HG03097 (cell line): ENCODE measurements around the gene TECPR2.
A peak's percentile ranks its signal among the peaks of the same experiment; 100 is the strongest.
"Not testable (repeated sequence)": the region's sequence is repeated elsewhere in the genome, so short reads cannot be mapped to it uniquely, and the experiment has no call there.

Source experiments
- ATAC-seq: cut with Tn5 transposase; IDR thresholded peaks from one replicate; pipeline ENCODE4 v1.9.1; 2021; ENCODE audit not compliant: unreplicated experiment, low FRiP score

Gene TECPR2

DNA sequence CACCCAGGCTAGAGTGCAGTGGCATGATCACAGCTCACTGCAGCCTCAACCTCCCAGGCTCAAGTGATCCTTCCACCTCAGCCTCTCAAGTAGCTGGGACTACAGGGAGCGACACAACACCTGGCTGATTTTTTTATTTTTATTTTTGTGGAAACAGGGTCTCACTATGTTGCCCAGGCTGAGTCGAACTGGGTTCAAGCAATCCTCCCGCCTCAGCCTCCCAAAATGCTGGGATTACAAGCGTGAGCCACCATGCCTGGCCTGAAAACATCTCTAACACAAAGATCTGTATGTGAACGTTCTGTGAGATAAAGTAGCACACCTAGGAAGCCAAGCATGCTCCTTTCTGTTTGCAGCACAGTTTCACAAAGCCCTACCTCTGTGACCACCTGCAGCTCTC lies 157.0 kb downstream of the TECPR2 start:
- not testable (repeated sequence) for ATAC-seq

DNA sequence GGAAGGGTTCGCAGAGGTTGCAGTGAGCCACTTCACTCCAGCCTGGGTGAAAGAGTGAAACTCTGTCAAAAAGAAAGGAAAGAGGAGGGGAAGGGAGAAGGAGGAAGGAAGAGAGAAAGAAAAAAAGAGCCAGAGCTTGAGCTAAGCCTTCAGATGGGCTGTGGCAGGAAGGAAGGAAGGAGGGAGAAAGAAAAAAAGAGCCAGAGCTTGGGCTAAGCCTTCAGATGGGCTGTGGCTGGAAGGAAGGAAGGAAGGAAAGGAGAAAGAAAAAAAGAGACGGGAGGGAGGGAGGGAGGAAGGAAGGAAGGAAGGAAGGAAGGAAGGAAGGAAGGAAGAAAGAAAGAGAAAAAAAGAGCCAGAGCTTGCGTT lies 160.4 kb downstream of the TECPR2 start:
- ATAC-seq = no peak

DNA sequence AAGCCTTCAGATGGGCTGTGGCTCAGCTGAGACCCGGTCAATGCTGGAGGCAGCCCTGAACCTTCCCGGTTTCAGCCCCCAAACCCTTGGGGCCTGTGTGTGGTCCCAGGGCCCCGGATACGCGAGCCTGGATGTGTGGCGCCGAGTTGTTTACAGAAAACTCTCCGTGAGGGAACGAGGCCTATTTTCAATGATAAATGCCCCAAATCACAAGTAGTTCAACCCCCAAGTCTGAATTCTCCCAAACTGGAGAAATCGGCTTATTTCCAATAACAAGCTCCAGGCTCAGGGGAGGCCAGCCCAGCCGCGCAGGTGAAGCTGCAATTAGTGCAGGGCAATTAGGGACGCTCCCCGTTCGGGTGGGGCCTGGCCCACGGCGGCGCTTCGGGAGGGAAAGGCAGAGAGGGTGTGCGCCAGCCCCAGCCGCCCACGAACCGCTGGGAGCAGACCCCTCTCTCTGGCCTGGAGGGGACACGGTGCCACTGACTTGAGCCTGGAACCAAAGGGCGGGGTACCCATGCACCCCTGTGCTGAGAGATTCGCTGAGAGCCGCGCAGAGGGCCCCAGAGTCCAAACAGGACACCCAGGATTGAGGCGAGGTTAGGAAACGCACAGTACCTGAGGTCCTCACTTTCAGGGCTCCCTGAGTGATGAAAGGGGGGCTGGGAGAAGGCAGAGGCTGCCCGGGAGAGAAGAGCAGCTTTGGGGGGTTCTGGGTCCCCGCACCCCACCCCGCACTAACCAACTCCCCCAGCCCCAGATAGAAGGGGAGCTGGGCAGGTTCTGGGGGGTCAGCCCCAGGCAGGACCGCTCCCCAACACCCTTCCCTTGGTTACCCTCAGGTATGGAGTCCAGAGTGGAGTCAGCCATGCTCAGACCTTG lies 161.1 kb downstream of the TECPR2 start:
- peak; percentile 8 for ATAC-seq

DNA sequence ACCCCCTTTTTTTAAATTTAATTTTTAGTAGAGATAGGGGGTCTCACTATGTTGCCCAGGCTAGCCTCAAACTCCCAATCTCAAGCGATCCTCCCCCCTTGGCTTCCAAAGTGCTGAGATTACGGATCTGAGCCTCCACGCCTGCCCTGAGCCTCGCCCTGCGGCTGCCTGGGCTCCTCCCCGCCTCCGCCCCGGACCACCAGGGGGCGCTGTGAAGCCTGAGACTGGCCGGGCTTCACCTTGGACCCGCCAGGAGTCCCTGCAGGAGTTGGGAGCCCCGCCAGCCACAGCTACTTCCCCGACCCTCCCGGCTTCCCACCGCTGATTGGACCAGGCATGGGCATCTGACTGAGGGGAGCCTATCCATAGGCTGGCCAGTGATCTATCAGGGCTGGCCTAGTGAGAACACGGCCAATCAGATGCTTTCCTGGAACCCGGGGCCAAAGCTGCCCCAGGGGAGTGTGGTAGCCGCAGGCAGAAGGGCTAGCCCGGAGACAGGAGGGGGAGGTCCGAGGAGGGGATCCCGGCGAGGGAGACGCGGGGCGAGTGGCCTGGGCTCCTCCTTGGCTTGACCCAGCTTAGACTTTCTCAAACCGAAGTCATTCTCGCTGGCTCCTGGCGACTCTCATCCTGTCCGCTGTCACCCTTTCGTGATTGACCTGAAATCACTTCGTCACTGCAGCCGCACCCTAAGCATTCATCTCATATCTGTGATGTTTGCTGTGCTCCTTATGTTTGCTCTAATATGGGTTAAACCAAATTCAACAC lies 161.9 kb downstream of the TECPR2 start:
- peak; percentile 86 for ATAC-seq

DNA sequence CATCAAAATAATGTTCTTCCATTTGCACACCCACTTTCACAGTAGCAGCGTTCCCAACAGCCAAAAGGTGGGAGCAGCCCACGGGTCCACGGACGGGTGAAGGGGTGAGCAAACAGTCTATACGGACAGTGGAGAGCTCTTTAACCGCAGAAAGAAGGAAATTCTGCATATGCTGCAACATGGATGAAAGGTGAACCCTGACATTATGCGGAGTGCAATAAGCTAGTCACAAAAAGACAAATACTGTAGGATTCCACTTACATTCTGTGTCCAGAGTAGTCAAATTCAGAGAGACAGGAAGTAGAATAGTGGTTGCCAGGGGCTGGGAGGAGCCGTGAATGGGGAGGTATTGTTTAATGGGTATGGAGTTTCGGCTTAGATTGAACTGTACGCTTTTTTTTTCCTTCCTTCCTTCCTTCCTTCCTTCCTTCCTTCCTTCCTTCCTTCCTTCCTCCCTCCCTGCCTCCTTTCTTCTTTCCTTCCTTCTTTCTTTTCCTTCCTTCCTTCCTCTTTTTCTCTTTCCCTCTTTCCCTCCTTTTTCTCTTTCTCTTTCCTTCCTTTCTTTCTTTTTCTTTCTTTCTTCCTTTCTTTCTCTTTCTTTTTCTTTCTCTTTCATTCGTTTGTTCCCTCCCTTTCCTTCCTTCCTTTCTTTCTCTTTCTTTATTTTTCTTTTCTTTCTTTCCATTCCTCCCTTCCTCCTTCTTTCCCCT lies 162.6 kb downstream of the TECPR2 start:
- peak; percentile 19 for ATAC-seq

DNA sequence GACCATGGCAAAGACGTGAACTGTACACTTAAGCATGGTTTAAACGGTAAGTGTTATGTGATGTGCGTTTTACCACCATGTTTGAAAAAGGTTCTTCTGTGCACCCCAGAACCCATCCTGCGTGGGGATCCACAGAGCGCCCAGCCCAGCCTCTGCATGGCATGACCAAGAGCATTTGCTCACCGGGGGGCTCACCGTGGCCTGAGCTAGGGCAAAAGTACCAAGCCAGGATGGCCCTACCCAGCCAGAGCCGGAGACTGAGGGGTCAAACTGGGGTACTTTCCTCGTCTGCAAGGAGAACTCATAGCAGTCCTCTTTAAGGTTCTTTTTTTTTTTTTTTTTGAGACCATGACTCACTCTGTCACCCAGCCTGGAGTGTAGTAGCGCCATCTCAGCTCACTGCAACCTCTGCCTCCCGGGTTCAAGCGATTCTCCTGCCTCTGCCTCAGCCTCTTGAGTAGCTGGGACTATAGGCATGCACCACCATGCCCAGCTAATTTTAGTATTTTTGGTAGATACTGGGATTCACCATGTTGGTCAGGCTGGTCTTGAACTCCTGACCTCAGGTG lies 163.3 kb downstream of the TECPR2 start:
- no peak for ATAC-seq

DNA sequence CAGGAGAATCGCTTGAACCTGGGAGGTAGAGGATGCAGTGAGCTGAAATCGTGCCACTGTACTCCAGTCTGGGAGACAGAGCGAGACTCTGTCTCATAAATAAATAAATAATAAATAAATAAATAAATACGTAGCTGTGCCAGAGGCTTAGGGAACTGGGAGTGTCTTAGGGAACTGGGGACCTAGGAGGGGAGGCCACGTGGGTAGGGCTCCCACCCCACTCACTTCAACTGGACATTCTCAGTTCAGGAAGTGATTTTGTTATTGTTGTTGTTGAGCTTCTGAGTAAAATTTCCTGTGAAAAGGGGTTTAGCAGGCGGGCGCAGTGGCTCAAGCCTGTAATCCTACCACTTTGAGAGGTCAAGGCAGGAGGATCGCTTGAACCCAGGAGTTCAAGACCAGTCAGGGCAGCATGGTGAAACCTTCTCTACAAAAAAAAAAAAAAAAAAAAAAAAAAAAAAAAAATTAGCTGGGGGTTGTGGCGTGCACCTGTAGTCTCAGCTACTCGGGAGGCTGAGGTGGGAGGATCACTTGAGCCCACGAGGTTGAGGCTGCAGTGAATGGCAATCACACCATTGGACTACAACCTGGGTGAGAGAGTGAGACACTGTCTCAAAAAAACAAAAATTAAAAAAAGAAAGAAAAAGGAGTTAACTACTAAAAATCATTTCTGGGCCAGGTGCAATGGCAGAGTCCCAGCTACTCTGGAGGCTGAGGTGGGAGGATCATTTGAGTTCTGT lies 165.9 kb downstream of the TECPR2 start:
- no peak for ATAC-seq

DNA sequence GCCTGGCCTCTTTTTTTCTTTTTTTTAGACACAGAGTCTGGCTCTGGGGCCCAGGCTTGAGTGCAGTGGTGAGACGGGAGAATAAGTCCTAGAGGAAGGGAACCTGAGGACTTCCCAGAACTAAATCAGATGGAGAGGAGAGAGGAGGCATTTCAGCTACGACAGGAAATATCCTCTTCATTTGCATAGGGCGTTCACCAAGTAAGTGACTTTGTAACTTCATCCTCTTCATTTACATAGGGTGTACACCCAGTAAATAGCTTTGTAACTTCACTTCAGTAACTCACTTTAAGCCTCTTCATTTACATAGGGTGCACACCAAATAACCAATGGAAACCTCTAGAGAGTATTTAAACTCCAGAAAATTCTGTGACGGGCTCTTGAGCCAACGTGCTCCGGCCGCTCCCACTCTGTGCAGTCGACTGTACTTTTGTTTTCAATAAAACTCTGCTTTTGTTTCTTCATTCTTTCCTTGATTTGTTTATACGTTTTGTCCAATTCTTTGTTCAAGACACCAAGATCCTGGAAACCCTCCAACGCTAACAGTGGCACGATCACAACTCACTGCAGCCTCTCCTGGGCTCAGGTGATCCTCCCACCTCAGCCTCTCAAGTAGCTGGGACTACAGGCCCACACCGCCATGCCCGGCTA lies 168.2 kb downstream of the TECPR2 start:
- ATAC-seq = no peak

DNA sequence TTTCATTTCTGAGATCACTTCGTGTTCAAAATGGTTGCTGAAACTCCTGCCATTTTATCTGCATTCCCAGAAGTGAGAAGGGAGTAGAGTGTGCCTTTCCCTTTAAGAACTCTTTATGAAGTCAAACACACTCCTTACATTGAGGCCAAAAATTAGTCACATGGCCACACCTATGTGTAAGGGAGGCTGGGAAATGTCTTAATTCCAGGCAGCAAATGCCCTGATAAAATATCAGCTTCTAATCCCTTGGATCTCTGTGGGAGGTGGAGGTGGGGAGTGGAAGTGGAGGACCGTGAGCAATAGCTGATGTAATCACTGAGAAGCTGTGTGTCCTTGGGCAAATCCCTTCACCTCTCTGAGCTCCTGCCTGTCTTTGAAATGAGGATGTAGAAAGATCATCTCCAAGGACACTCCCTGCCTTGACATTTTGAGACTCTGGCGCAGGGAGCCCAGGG lies 169.5 kb downstream of the TECPR2 start:
- no peak for ATAC-seq

DNA sequence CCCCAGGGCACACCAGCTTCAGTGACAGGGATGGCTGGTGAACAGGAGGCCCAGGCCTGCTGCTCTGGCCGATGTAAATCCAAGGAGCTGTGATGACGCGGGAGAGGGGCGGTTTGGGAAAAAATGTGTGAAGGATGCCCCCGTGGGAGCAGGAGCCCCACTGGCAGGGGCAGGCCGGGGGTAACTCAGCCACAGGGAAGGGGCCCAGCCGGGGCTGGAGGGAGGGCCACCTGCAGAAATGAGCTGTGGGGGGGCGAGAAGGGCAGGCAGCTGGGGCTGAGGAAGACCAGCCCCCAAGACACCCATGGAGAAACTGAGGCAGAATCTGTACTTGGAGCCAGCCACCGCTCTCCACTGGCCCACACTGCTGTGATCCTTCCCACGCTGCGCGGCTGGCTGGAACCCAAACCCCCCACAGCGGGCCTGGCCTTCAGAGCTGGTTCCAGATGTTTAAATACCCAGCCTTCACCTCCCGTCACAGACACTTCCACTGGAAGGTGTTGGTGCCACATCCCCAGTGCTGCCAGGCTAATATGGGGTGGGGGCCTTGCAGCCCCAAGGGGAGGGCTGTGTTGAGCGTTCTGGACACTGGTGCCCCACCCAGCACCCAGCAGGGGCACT lies 175.3 kb downstream of the TECPR2 start:
- ATAC-seq = no peak

DNA sequence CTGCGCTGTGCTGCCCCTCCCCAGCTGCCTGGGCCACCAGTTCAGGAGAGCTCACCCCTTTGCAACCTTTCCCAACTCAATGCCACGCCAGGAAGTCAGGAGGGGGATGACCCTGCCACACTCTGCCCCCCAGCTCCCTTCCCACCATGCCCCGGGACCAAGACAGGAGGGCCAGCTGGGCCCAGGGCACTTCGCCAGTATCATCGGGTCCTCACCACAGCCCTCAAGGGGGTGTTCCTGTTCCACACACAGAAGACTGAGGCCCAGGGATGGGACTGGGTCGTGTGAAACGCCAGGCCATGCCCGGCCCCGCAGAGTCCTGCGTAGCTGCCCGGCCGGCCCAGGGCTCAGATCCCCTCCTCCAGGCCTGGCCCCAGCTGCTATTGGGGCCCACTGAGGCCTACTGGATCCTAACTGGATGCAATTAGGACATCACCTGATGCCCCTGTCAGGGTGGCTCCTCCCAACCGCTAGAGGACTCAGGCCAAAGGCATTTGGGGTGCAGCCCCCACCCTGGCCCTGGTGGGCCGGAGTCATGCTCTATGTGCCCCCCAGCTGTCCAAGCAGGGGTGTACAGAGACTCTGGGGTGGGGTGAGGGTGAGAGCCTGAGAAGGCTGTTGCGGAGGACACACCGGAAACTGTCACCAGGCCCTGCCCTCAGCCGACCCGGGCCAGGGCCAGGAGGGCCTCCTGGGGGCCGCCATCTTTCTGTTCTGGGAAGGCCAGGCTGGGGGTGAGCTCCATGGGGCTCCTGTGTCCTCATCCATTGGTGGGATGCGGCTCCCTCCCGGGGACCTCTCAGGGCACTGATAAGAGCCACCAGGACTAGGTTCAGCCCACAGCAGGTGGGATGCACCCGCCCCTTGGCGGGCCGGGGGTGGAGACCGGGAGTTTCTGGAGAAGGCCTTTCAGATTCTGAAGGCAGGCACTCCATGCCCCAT lies 176.1 kb downstream of the TECPR2 start:
- no peak for ATAC-seq

DNA sequence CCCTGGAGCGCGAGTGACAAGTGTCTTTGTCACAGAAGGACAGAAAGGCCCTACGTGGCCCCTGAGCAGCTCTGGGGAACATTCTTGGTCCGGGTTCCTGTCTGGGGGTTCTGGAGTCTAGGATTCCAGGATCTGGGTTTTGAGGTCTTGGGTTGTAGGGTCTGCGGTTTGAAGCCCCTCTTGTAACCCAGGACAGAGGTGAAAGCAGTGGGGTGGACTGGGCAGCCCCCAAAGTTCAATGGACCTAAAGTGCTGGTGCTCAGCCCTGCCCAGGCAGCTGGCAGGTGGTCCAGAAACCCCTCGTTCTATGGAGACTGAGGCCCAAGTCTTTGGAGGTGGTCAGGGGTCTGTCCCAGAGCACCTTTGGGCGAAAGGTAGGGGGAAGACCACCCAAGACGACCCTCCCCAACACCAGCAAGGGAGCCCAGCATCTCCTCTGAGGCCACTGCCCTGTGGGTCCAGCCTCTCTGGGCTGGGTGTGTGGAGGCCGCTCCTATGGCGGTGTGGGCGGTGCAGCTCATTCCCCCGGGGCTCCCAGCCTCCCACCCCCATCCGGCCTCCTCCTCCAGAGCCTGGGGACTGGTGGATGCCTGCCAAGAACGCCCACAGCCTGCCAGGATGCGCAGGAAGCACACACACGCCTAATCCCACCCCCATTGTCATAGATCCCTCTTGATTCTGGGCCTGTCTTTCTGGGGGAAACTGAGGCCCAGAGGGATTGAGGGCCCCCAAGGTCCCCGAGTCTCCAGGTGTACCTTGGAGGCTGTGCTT lies 177.0 kb downstream of the TECPR2 start:
- ATAC-seq = no peak

DNA sequence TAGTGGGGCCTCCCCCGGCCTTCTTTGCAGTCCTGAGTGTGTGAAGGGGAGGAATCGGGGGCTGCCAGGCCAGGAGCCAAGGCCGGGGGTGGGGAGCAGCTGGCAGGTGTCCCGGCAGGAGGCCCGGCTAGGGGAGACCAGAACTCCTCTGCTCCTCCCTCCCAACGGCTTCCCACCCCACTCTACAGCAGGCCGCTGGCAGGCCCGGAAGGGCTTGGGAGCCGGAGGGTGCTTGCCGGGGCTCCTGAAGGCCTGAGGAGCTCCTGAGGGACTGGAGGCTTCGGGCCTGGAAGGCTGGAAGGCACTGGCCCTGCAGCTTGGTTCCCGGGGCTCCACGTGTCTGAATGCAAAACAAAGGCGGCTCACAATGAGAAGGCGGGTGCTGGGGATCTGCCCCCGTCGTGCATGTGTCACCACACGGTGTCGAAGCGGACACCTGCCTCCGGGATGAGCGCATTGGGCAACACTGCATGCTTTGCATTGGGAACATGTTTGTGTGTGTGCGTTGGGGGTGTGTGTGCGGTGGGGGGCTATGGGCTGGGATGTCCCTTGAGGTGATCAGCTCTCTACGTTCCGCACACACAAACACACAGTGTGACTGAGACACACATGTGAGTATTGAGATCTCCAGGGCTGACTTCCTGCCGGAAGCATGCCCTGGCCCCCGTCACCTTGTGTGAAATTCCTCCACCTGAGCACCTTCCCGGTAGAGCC lies 177.7 kb downstream of the TECPR2 start:
- no peak for ATAC-seq

DNA sequence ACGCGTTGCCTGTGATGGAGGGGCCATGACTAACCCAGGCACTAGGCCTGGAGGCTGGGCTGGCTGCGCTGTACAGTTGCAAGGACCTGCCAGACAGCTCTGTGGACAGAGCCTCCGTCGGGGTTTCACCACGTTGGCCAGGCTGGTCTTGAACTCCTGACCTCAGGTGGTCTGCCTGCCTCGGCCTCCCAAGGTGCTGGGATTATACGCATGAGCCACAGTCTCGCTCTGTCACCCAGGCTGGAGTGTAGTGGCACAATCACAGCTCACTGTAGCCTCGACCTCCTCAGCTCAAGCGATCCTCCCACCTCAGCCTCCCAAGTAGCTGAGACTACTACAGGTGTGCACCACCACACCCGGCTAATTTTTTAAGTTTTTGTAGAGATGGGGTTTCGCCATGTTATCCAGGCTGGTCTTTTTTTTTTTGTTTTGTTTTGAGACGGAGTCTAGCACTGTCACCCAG lies 178.3 kb downstream of the TECPR2 start:
- not testable (repeated sequence) for ATAC-seq

DNA sequence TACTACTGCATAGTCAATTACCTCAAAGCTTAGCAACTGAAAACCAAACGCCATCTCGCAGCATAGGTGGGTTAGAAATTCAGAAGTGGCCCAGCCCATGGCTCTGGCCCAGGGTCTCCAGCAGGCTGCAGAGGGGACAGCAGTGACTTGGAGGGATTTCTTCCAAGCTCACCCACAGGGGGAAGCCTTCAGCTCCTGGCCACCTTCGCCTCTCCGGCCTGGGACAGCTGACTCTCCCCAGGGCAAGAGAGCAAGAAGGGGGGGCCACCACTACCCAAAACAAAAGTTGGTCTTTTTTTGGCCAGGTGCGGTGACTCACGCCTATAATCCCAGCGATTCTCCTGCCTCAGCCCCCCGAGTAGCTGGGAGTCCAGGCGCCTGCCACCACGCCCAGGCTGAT lies 179.0 kb downstream of the TECPR2 start:
- no peak for ATAC-seq

DNA sequence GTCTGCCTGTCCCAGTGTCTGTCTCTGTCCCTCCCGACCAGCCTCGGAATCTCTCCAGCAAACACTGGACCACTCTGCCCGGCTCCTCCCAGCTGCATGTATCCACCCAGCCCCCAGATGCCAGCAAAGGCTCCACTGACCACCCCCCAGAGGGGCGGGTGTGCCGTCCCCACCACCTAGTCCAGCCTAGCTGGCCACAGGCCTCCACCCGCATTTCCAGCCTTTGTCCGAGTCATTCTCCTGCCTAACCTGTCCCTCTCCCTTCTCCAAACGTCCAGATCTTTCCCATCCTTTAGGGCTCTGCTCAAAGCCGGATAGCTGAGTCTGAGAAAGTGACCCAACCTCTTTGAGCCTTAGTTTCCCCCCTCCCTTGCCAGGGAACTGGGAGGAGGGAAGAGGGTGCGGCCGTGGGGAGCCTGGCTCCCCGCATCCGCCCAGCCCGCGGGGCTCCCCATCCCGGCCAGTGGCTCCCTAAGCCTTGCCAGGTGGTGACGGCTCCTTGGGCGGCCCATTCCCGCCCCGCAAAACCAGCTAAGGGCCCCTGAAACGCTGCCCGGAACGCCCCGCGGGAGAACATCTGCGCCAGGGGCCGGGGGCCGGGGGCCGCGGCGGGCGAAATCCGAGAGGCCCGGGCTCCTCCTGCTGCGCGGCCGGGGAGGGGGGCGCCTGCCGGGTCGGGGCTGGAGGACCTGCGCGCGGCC lies 181.5 kb downstream of the TECPR2 start:
- no peak for ATAC-seq
